ENCODE data around the gene LMOD3. TPM values are rescaled to one million over a fixed set of nuclear protein-coding genes. Genes with fewer than 3 reads are reported as not detected.

The LMOD3 gene
- total RNA-seq = not detected in 2 replicates

- ChIA-PET POLR2A (no interaction called here), CTCF (interaction anchor here (0.6 to 3.7 kb wide), 3 partner anchors 39 to 184 kb away, joined by 3 to 31 read pairs (median 3); partner anchors contain the start of gene EOGT)
- peaks cover 4% of the 10 kb centered on the region for H3K4me1 Mint-ChIP-seq
- H3K27me3 Mint-ChIP-seq = no peaks in the 10 kb centered on the region
- no peaks in the 10 kb centered on the region for H3K9me3 Mint-ChIP-seq
- no peaks in the 10 kb centered on the region for H3K36me3 Mint-ChIP-seq (ENCODE audit: low read depth)
- TF ChIP-seq, protein P1, sequence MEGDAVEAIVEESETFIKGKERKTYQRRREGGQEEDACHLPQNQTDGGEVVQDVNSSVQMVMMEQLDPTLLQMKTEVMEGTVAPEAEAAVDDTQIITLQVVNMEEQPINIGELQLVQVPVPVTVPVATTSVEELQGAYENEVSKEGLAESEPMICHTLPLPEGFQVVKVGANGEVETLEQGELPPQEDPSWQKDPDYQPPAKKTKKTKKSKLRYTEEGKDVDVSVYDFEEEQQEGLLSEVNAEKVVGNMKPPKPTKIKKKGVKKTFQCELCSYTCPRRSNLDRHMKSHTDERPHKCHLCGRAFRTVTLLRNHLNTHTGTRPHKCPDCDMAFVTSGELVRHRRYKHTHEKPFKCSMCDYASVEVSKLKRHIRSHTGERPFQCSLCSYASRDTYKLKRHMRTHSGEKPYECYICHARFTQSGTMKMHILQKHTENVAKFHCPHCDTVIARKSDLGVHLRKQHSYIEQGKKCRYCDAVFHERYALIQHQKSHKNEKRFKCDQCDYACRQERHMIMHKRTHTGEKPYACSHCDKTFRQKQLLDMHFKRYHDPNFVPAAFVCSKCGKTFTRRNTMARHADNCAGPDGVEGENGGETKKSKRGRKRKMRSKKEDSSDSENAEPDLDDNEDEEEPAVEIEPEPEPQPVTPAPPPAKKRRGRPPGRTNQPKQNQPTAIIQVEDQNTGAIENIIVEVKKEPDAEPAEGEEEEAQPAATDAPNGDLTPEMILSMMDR (IDR thresholded peaks at IDR 0.05) = no peak
- ATAC-seq (ENCODE audit: low read depth) (no peak), DNase-seq (no peak)
- H3K4me3 Mint-ChIP-seq = no peak within 1 kb of the TSS
- no peak within 1 kb of the TSS for H3K27ac Mint-ChIP-seq
- intact Hi-C loops (cut with micrococcal nuclease) = no loop called here
Observed at GRCh38 chr3:69122403-69122802, at the start of gene LMOD3. LMOD3 (minus strand) TSS chr3:69122595; CDS start chr3:69122386, 209 bp downstream.

- TF ChIP-seq, protein P1 (IDR thresholded peaks at IDR 0.05) = no peak
- CTCF ChIA-PET = interaction anchor here (1.8 kb wide), 1 partner anchor 11 kb away, joined by 5 read pairs; no protein-coding TSS in a partner anchor
- Mint-ChIP-seq H3K9me3 (no peaks in the 10 kb centered on the region), H3K36me3 (ENCODE audit: low read depth) (no peaks in the 10 kb centered on the region), H3K4me1 (no peaks in the 10 kb centered on the region), H3K4me3 (no peak overlapping the region), H3K27me3 (no peaks in the 10 kb centered on the region), H3K27ac (no peak overlapping the region)
- POLR2A ChIA-PET = no interaction called here
- DNase-seq = no peak
- intact Hi-C loops (cut with micrococcal nuclease) = no loop called here
- ATAC-seq (ENCODE audit: low read depth) = no peak
Observed at GRCh38 chr3:69172058-69172457, 49.7 kb upstream of the LMOD3 start.

- Mint-ChIP-seq H3K4me1 (no peaks in the 10 kb centered on the region), H3K9me3 (no peaks in the 10 kb centered on the region), H3K4me3 (no peak overlapping the region), H3K27ac (no peak overlapping the region), H3K27me3 (no peaks in the 10 kb centered on the region), H3K36me3 (ENCODE audit: low read depth) (no peaks in the 10 kb centered on the region)
- ATAC-seq (ENCODE audit: low read depth) (no peak), DNase-seq (no peak)
- ChIA-PET CTCF (interaction anchor here (1.0 kb wide), 1 partner anchor 781 kb away, joined by 3 read pairs; no protein-coding TSS in a partner anchor), POLR2A (no interaction called here)
- TF ChIP-seq, protein P1 (IDR thresholded peaks at IDR 0.05) = no peak
- intact Hi-C loops (cut with micrococcal nuclease) = no loop called here
Observed at GRCh38 chr3:69166446-69166845, 44.1 kb upstream of the LMOD3 start.

DNA sequence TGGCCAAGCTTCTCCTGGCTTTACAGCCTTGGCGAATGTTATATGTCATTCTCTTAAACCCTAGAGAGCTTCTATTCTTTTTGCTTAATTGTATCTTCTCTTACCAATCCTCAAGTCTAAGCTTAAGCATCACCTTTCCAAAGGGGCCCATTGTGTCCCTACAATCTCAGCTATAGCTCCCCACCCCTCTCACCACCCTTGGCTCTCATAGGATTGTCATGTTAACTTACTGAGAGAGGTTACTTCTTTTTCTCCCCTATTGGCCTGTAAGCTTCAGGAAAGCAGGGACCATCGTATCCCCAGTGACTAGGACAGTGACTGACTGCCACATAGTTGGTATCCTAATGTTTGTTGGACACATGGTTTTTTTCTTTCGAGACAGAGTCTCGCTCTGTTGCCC, 43.3 kb upstream of the LMOD3 start:
- no peaks in the 10 kb centered on the region for H3K36me3 Mint-ChIP-seq (ENCODE audit: low read depth)
- H3K4me3 Mint-ChIP-seq = no peak overlapping the region
- no peak overlapping the region for H3K27ac Mint-ChIP-seq
- POLR2A ChIA-PET = no interaction called here
- no peaks in the 10 kb centered on the region for H3K27me3 Mint-ChIP-seq
- H3K9me3 Mint-ChIP-seq = no peaks in the 10 kb centered on the region
- TF ChIP-seq, protein P1 (IDR thresholded peaks at IDR 0.05) = no peak
- CTCF ChIA-PET = interaction anchor here (1.0 kb wide), 1 partner anchor 782 kb away, joined by 3 read pairs; no protein-coding TSS in a partner anchor
- no peak for ATAC-seq (ENCODE audit: low read depth)
- DNase-seq = no peak
- intact Hi-C loops (cut with micrococcal nuclease) = no loop called here
- no peaks in the 10 kb centered on the region for H3K4me1 Mint-ChIP-seq

GRCh38 chr3:69164296-69164695, 41.9 kb upstream of the LMOD3 start:
- no peak overlapping the region for H3K4me3 Mint-ChIP-seq
- DNase-seq (no peak), ATAC-seq (ENCODE audit: low read depth) (no peak)
- H3K9me3 Mint-ChIP-seq = no peaks in the 10 kb centered on the region
- H3K27me3 Mint-ChIP-seq = no peaks in the 10 kb centered on the region
- ChIA-PET CTCF (no interaction called here), POLR2A (no interaction called here)
- no peaks in the 10 kb centered on the region for H3K4me1 Mint-ChIP-seq
- no peaks in the 10 kb centered on the region for H3K36me3 Mint-ChIP-seq (ENCODE audit: low read depth)
- TF ChIP-seq, protein P1 (IDR thresholded peaks at IDR 0.05) = no peak
- H3K27ac Mint-ChIP-seq = no peak overlapping the region
- intact Hi-C loops (cut with micrococcal nuclease) = loop anchor here (5.0 kb wide), 1 partner anchor 263 kb away; no protein-coding TSS in a partner anchor
